MCF 10A (cell line): Measurements from ENCODE around the gene INS. TPM values are rescaled to one million over a fixed set of nuclear protein-coding genes. Genes with fewer than 3 reads are reported as not detected.

ENCODE experiments used
- BruUV-seq: library from RNA; stranded (reverse); fragments of 400-500 nt; replicated peaks from 2 replicates; lab custom pipeline; 2021; lab: Mats Ljungman, UMichigan
- CTCF ChIA-PET: fragments of 300-600 bp; sonication (Branson Sonifier 250); formaldehyde crosslinking; extraction: SDS; loops from one replicate; lab custom pipeline; 2021; ENCODE audit warnings: antibody characterized with exemption, inconsistent platforms; lab: Yijun Ruan, JAX
- POLR2A ChIA-PET: fragments of 300-600, 350-650 bp; sonication (Branson Sonifier 250); formaldehyde crosslinking; extraction: SDS; loops from one replicate; lab custom pipeline; 2020; ENCODE audit warnings: antibody characterized with exemption, inconsistent platforms; lab: Yijun Ruan, JAX
- DNase-seq: peaks from one replicate; pipeline ENCODE4 v3.0.0-alpha.2; 2018; ENCODE audit not compliant: unreplicated experiment
- H3K27ac Mint-ChIP-seq: one replicate; pipeline ENCODE4 v1.8.0; 2022; ENCODE audit warnings: mild to moderate bottlenecking, low read depth, mixed read lengths; ENCODE audit not compliant: unreplicated experiment
- H3K27me3 Mint-ChIP-seq: one replicate; pipeline ENCODE4 v1.8.0; 2022; ENCODE audit warnings: mixed read lengths; ENCODE audit not compliant: insufficient read depth, unreplicated experiment
- H3K36me3 Mint-ChIP-seq: one replicate; pipeline ENCODE4 v1.8.0; 2022; ENCODE audit warnings: mild to moderate bottlenecking, moderate library complexity, mixed read lengths; ENCODE audit not compliant: insufficient read depth, unreplicated experiment
- H3K4me1 Mint-ChIP-seq: one replicate; pipeline ENCODE4 v1.8.0; 2022; ENCODE audit warnings: mixed read lengths; ENCODE audit not compliant: insufficient read depth, unreplicated experiment
- H3K4me3 Mint-ChIP-seq: one replicate; pipeline ENCODE4 v1.8.0; 2022; ENCODE audit warnings: mild to moderate bottlenecking, moderate library complexity, mixed read lengths; ENCODE audit not compliant: unreplicated experiment
- H3K9me3 Mint-ChIP-seq: one replicate; pipeline ENCODE4 v1.8.0; 2022; ENCODE audit warnings: mixed read lengths; ENCODE audit not compliant: unreplicated experiment
- CTCF ChIP-seq: fragments of 200-600 bp; IDR thresholded peaks from one replicate; pipeline ENCODE4 v1.8.0; 2022; ENCODE audit warnings: antibody characterized with exemption, mild to moderate bottlenecking; ENCODE audit not compliant: unreplicated experiment
- intact Hi-C: fragments of 100-400 bp; cut with micrococcal nuclease; formaldehyde crosslinking; loops from 2 replicates; pipeline ENCODE4 v1.14.1; 2022
- total RNA-seq: library from RNA; stranded (reverse); gene quantifications from 2 replicates; pipeline ENCODE4 v1.2.3, GENCODE V29; 2022

INS gene
- total RNA-seq, 1 experiment from 2014 or later: not detected

- DNase-seq: no peak
- Mint-ChIP-seq H3K4me1 (no peaks in the 10 kb centered on the region), H3K4me3 (no peak overlapping the region), H3K36me3 (no peaks in the 10 kb centered on the region), H3K9me3 (no peaks in the 10 kb centered on the region), H3K27ac (no peak overlapping the region), H3K27me3 (no peaks in the 10 kb centered on the region)
- BruUV-seq: no TSS peak
- ChIA-PET CTCF (interaction anchor here (0.5 to 0.9 kb wide), 3 partner anchors 8 to 520 kb away, joined by 3 read pairs; no protein-coding TSS in a partner anchor), POLR2A (no interaction called here)
- no peak for TF ChIP-seq CTCF
- intact Hi-C loops: no loop called here
These were observed 1.2 kb downstream of the INS start for GRCh38 chr11:2159536-2160413.

GRCh38 chr11:2158966-2159365 lies 2.0 kb downstream of the INS start:
- Mint-ChIP-seq H3K4me3 (no peak overlapping the region), H3K36me3 (no peaks in the 10 kb centered on the region), H3K27me3 (no peaks in the 10 kb centered on the region), H3K9me3 (no peaks in the 10 kb centered on the region), H3K4me1 (no peaks in the 10 kb centered on the region), H3K27ac (no peak overlapping the region)
- ChIA-PET POLR2A (no interaction called here), CTCF (interaction anchor here (0.6 to 13.8 kb wide), 6 partner anchors 122 to 582 kb away, joined by 3 to 541 read pairs (median 5); no protein-coding TSS in a partner anchor)
- no TSS peak for BruUV-seq
- TF ChIP-seq CTCF: no peak
- DNase-seq: no peak
- intact Hi-C loops: no loop called here

GRCh38 chr11:2158296-2158737 lies 2.7 kb downstream of the INS start:
- Mint-ChIP-seq H3K27ac (no peak overlapping the region), H3K27me3 (no peaks in the 10 kb centered on the region), H3K4me1 (no peaks in the 10 kb centered on the region), H3K9me3 (no peaks in the 10 kb centered on the region), H3K36me3 (no peaks in the 10 kb centered on the region), H3K4me3 (no peak overlapping the region)
- ChIA-PET CTCF (interaction anchor here (0.6 to 13.8 kb wide), 10 partner anchors 43 to 582 kb away, joined by 3 to 541 read pairs (median 4); no protein-coding TSS in a partner anchor), POLR2A (no interaction called here)
- TF ChIP-seq CTCF: no peak
- DNase-seq: no peak
- no TSS peak for BruUV-seq
- intact Hi-C loops: no loop called here

GRCh38 chr11:2157294-2158040 lies 3.5 kb downstream of the INS start:
- CTCF ChIA-PET: interaction anchor here (0.6 to 13.8 kb wide), 10 partner anchors 18 to 518 kb away, joined by 3 to 541 read pairs (median 3); no protein-coding TSS in a partner anchor
- Mint-ChIP-seq H3K27me3 (no peaks in the 10 kb centered on the region), H3K36me3 (no peaks in the 10 kb centered on the region), H3K4me1 (no peaks in the 10 kb centered on the region), H3K27ac (no peak overlapping the region), H3K9me3 (no peaks in the 10 kb centered on the region), H3K4me3 (no peak overlapping the region)
- BruUV-seq: no TSS peak
- DNase-seq: no peak
- intact Hi-C loops: no loop called here
- TF ChIP-seq CTCF: no peak
- POLR2A ChIA-PET: no interaction called here
